K562 (cell line): ENCODE measurements around the gene SLC30A1. TPM values are rescaled to one million over a fixed set of nuclear protein-coding genes. Genes with fewer than 3 reads are reported as not detected.

Source experiments
- BDP1 ChIP-seq: IDR thresholded peaks from 3 replicates; pipeline ENCODE4 v1.6.1; 2011; ENCODE audit not compliant: insufficient read length, insufficient read depth
- CSDE1 ChIP-seq, 2 experiments: fragments of 450-650 bp; IDR thresholded peaks; 2 replicates each; pipeline ENCODE4 v1.6.1; 2016; ENCODE audit warnings: mild to moderate bottlenecking in 1 of 2
- E2F5 ChIP-seq: sonication (generic); formaldehyde crosslinking; IDR thresholded peaks from 2 replicates; pipeline ENCODE4 v1.8.0; 2022; ENCODE audit warnings: mild to moderate bottlenecking, missing genetic modification reagents
- ELF1 ChIP-seq: fragments of 200-800 bp; sonication (Bioruptor generic); IDR thresholded peaks from 2 replicates; pipeline ENCODE4 v1.6.1; 2016; ENCODE audit warnings: missing genetic modification characterization, missing compliant biosample characterization
- L3MBTL2 ChIP-seq: fragments of 450-650 bp; IDR thresholded peaks from 2 replicates; pipeline ENCODE4 v1.6.1; 2016; ENCODE audit warnings: mild to moderate bottlenecking, moderate library complexity
- MAZ ChIP-seq, 2 experiments: fragments of 450-650 bp in 1 of 2; sonication (generic) in 1 of 2; formaldehyde crosslinking; IDR thresholded peaks in 1 of 2; conservative IDR thresholded peaks in 1 of 2; 2 replicates each; pipeline versions ENCODE4 v1.4.0 to v1.5.0; 2020; ENCODE audit warnings: mild to moderate bottlenecking in 1 of 2, missing genetic modification reagents in 1 of 2
- MCM3 ChIP-seq: fragments of 450-650 bp; IDR thresholded peaks from 2 replicates; pipeline ENCODE4 v1.6.1; 2016
- MYC ChIP-seq, 2 experiments: fragments of 250-450 bp in 1 of 2; sonication (Bioruptor Pico) in 1 of 2; IDR thresholded peaks; 2 replicates each; pipeline versions ENCODE4 v1.5.1 to v1.6.1; 2012 to 2021; ENCODE audit warnings: low read depth in 2 of 2, borderline replicate concordance in 1 of 2, improper control_type of control experiment in 1 of 2, low read length in 1 of 2, mild to moderate bottlenecking in 1 of 2, moderate library complexity in 1 of 2
- RREB1 ChIP-seq: fragments of 250-450 bp; sonication (Bioruptor Pico); IDR thresholded peaks from 2 replicates; pipeline ENCODE4 v1.4.0; 2020
- SRSF1 ChIP-seq: fragments of 200-400 bp; formaldehyde crosslinking; IDR thresholded peaks from 2 replicates; pipeline ENCODE4 v1.6.1; 2017; ENCODE audit warnings: mild to moderate bottlenecking, low read depth, low read length, moderate library complexity
- STAT6 ChIP-seq: sonication (generic); formaldehyde crosslinking; IDR thresholded peaks from 2 replicates; pipeline ENCODE4 v1.8.1; 2023; ENCODE audit warnings: mild to moderate bottlenecking, missing genetic modification reagents
- TRIM24 ChIP-seq, 2 experiments: fragments of 450-650 bp; IDR thresholded peaks; 2 replicates each; pipeline ENCODE4 v1.6.1; 2016
- ZNF263 ChIP-seq: sonication (generic); formaldehyde crosslinking; IDR thresholded peaks from 2 replicates; pipeline ENCODE4 v1.8.0; 2022; ENCODE audit warnings: mild to moderate bottlenecking, missing genetic modification reagents, borderline replicate concordance
- polyA plus RNA-seq, 8 experiments: library from polyadenylated mRNA; depleted of rRNA in 4 of 8; stranded (reverse) in 5 of 8; unstranded in 3 of 8; fragments of >200 nt; fragmentation: Nextera tagmentation in 2 of 8; fragmentation: Illumina TruSeq in 1 of 8; extraction: Ambion mirVana in 2 of 8; extraction: Trizol in 1 of 8; gene quantifications; 2 replicates each; pipeline versions ENCODE4 v1.2.1 to v1.2.3, GENCODE V29; 2011 to 2014; ENCODE audit warnings: inconsistent platforms in 1 of 8, missing spikeins in 1 of 8
- total RNA-seq, 7 experiments: library from RNA; depleted of rRNA in 6 of 7; stranded (reverse); fragments of >200 nt in 6 of 7; fragmentation: Illumina TruSeq in 2 of 7; extraction: Trizol in 2 of 7; gene quantifications; 2 replicates each; pipeline versions ENCODE4 v1.2.1 to v1.2.3, GENCODE V29; 2011 to 2021; ENCODE audit warnings: low replicate concordance in 1 of 7

The SLC30A1 gene
- total and polyA plus RNA-seq, 9 of the 15 experiments (the other 6 are each of a cell fraction or from before 2014, with no cell fraction given) = 4.1 to 14.4 (median 6.6) TPM

GRCh38 chr1:211577819-211578639, 932 bp downstream of the SLC30A1 start (continued):
- TF ChIP-seq RREB1 (CRISPR knock-in tag) (peak; percentile 74; the same call in 1 of the 2 replicates), MAZ (CRISPR knock-in tag; conservative IDR thresholded peaks at IDR 0.05 in 1 of 2, IDR thresholded peaks at IDR 0.05 in 1 of 2) (peak; percentile 77 to 93), CSDE1 (IDR thresholded peaks at IDR 0.05) (no peak), E2F5 (CRISPR knock-in tag) (peak; percentile 72; the same call in 1 of the 2 replicates), TRIM24 (IDR thresholded peaks at IDR 0.05) (no peak), MCM3 (no peak), L3MBTL2 (peak; percentile 77), SRSF1 (no peak), STAT6 (CRISPR knock-in tag) (peak; percentile 18; the same call in 1 of the 2 replicates), ELF1 (no peak), BDP1 (no peak), MYC (IDR thresholded peaks at IDR 0.05; ENCODE audit: low read depth, low read length) (peak; percentile 61), MYC (CRISPR knock-in tag; IDR thresholded peaks at IDR 0.05; ENCODE audit: borderline replicate concordance, low read depth) (peak; percentile 76; the same call in 1 of the 2 replicates), ZNF263 (0 out of 2 replicates have a peak, but pooled peaks have one; percentile 1)
